Measurements from ENCODE around the gene PHACTR2.
A peak's percentile ranks its signal among the peaks of the same experiment; 100 is the strongest.
"Not testable (repeated sequence)": the region's sequence is repeated elsewhere in the genome, so short reads cannot be mapped to it uniquely, and the experiment has no call there.

Gene PHACTR2

DNA sequence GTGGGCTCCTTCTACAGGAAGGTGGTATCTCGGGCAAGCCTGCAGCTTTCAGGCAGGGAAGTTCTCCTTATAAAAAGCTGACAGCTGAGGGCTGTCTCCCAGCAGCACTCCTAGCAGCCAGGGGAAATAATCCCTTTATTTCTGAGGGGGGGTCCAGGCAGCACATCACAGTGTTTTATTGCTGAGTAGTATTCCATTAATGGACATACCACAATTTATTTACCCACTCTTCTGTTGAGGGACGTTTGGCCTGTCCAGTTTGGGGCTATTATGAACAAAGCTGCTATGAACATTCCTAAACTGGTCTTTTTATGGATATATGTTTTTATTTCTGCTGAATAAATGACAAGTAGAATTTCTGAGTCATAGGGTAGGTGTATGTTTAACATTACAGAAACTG is 20.0 kb upstream of the PHACTR2 start:
- intact Hi-C loops (cut with micrococcal nuclease): no loop called here
- H3K27ac Mint-ChIP-seq: no peak overlapping the region
- H3K4me3 Mint-ChIP-seq: no peak overlapping the region

DNA sequence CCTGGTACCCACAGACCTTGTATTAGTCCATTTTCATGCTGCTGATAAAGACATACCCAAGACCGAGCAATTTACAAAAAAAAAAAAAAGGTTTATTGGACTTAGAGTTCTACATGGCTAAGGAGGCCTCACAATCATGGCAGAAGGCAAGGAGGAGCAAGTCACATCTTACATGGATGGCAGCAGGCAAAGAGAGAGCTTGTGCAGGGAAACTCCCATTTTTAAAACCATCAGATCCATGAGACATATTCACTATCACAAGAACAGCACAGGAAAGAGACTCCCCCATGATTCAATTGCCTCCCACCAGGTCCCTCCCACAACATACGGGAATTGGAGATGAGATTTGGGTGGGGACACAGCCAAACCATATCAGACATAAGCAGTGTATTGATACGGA is 17.6 kb upstream of the PHACTR2 start:
- H3K4me3 Mint-ChIP-seq; intact Hi-C loops (cut with micrococcal nuclease); H3K27ac Mint-ChIP-seq; H3K4me1 Mint-ChIP-seq (ENCODE audit: low read depth); H3K27me3 Mint-ChIP-seq: not testable (repeated sequence)
- H3K36me3 Mint-ChIP-seq (ENCODE audit: low read depth): peaks cover 24% of the 10 kb centered on the region
- peaks cover 35% of the 10 kb centered on the region for H3K9me3 Mint-ChIP-seq

More for the DNA sequence above, 20.0 kb upstream of the PHACTR2 start:
- Mint-ChIP-seq H3K4me1 (ENCODE audit: low read depth) (peaks cover 9% of the 10 kb centered on the region), H3K36me3 (ENCODE audit: low read depth) (peaks cover 14% of the 10 kb centered on the region), H3K9me3 (peaks cover 27% of the 10 kb centered on the region), H3K27me3 (no peaks in the 10 kb centered on the region)

DNA sequence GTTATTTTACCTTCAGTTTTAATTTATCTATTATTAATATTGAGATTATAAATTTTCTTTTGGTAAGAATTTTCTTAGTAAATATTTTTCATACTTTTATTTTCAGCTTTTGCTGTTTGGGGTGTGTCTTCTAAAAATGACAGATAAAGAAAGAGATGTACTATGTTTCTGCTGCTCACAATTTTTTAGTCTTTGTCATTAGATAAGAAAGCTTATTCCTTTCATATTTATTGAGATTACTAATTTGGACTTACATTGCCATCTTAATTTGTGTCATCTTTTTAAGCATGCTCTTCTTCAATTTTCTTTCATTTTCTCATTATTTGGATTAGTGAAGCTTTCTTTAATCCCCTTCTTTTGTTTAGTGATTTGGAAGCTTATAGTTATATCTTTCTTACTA is 13.6 kb upstream of the PHACTR2 start:
- Mint-ChIP-seq H3K27ac (no peak overlapping the region), H3K27me3 (no peaks in the 10 kb centered on the region), H3K4me1 (ENCODE audit: low read depth) (no peaks in the 10 kb centered on the region), H3K4me3 (no peak overlapping the region), H3K36me3 (ENCODE audit: low read depth) (peaks cover 40% of the 10 kb centered on the region), H3K9me3 (peaks cover 61% of the 10 kb centered on the region)
- intact Hi-C loops (cut with micrococcal nuclease): no loop called here

DNA sequence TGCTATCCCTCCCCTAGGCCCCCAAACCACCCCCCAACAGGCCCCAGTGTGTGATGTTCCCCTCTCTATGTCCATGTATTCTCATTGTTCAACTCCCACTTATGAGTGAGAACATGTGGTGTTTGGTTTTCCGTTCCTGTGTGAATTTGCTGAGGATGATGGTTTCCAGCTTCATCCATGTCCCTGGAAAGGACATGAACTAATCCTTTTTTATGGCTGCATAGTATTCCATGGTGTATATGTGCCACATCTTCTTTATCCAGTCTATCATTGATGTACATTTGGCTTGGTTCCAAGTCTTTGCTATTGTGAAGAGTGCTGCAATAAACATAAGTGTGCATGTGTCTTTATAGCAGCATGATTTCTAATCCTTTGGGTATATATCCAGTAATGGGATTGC is 11.8 kb upstream of the PHACTR2 start:
- not testable (repeated sequence) for H3K27me3 Mint-ChIP-seq

DNA sequence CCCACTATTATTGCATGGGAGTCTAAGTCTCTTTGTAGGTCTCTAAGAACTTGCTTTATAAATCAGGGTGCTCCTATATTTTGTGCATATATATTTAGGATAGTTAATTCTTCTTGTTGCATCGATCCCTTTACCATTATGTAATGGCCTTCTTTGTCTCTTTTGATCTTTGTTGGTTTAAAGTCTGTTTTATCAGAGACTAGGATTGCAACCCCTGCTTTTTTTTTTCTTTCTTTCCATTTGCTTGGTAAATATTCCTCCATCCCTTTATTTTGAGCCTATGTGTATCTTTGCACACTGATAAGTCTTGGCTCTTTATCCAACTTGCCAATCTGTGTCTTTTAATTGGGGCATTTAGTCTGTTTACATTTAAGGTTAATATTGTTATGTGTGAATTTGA is 8.3 kb upstream of the PHACTR2 start:
- Mint-ChIP-seq H3K4me1 (ENCODE audit: low read depth) (peaks cover 13% of the 10 kb centered on the region), H3K9me3 (peaks cover 39% of the 10 kb centered on the region), H3K36me3 (ENCODE audit: low read depth) (peaks cover 25% of the 10 kb centered on the region)
- H3K4me3 Mint-ChIP-seq; H3K27me3 Mint-ChIP-seq; H3K27ac Mint-ChIP-seq; intact Hi-C loops (cut with micrococcal nuclease): not testable (repeated sequence)

More for the DNA sequence above, 11.8 kb upstream of the PHACTR2 start:
- H3K27ac Mint-ChIP-seq; H3K4me3 Mint-ChIP-seq; H3K4me1 Mint-ChIP-seq (ENCODE audit: low read depth); intact Hi-C loops (cut with micrococcal nuclease): not testable (repeated sequence)
- H3K9me3 Mint-ChIP-seq: peaks cover 48% of the 10 kb centered on the region
- H3K36me3 Mint-ChIP-seq (ENCODE audit: low read depth): peaks cover 28% of the 10 kb centered on the region

DNA sequence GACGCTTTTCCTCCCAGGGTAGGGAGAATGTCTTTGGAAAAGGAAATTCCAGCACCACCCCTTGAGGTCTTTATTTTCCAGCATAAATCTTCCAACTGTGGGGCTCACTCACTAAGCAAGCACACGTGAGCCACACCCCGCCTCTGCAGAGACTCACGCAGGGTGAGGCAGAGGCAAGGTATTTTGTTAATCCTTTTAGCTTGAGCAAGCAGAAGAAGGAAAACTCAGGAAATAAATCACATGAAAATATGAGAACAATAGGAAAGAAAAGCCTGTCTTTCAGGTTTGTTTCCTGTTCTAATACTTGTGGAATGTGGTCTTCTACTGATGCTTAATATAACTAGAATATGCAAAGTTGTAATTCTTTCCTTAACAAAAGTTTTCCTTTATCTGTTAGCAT is 4.1 kb upstream of the PHACTR2 start:
- H3K27ac Mint-ChIP-seq: no peak overlapping the region
- H3K9me3 Mint-ChIP-seq: peaks cover 6% of the 10 kb centered on the region
- intact Hi-C loops (cut with micrococcal nuclease): no loop called here
- H3K36me3 Mint-ChIP-seq (ENCODE audit: low read depth): peaks cover 9% of the 10 kb centered on the region
- no peaks in the 10 kb centered on the region for H3K27me3 Mint-ChIP-seq
- peaks cover 16% of the 10 kb centered on the region for H3K4me1 Mint-ChIP-seq (ENCODE audit: low read depth)
- no peak overlapping the region for H3K4me3 Mint-ChIP-seq

DNA sequence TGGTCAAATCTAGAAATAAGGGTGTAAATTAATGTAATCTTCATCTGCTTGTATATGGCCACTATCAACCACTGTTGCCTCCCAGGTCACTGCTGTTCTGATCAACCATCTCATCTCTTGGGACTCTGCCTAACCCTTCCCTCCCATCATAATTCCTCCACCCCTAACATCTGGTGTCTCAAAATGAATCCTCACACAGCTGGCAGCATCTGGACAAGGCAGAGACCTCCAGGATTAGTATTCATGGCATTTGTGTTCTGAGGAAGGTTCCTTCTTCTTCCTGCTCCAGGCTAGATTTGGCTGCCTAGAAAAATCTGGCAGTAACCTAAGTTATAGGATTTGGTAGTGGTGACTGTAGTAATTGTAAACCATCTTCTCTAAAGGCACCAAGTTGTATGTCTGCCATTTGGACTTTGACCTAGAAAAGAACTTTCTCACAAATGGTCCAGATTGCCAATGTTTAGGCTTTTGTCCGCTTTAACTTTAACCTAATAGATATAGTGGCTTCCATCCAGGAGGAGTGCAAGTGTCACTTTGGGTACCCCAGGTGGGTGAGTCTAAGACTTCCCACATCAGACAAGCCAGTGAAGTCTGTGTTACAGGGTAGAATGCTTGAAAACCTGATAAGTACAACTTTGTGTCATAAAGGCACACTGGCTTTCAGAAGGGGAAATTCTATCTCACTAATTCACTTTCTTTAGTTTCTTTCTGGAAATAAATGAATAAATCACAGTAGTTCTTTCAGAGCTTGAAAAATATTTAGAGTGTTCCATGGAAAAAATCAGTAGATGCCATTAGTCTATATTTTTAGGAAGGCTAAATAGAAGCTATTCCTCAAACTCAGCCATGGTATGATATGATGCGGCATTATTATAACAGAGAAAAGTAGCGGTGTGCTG is 3.0 kb upstream of the PHACTR2 start:
- Mint-ChIP-seq H3K27ac (peak overlapping the region; percentile 62), H3K9me3 (no peaks in the 10 kb centered on the region), H3K27me3 (no peaks in the 10 kb centered on the region), H3K4me1 (ENCODE audit: low read depth) (peaks cover 25% of the 10 kb centered on the region), H3K4me3 (no peak overlapping the region), H3K36me3 (ENCODE audit: low read depth) (peaks cover 5% of the 10 kb centered on the region)
- intact Hi-C loops (cut with micrococcal nuclease): loop anchor here (5.0 kb wide), 1 partner anchor 168 kb away; the partner anchor contains the start of gene LTV1

DNA sequence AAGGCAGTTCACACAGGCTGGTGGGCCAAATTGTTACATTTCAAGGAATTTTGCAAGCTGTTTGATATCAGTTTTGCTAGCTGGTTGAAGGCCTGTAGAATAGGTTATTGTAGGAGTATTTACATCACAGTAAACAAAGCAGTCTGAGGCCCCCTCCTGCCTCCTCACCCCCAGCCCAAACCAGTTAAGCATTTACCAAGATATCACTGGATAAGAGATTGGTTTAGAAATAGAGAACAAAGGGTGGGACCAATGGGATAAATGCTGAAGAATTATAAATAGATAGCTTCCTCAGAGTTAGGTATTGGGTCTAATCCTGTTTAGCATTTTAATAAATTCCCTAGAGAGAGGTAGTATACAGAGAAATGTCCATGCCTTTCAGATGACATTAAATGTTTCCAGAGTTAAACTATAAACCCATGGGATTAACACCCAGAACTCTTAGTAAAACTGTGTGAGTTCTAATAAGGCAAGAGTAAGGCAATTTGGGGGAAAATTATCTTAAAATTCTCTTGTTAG is 2.3 kb upstream of the PHACTR2 start:
- peaks cover 5% of the 10 kb centered on the region for H3K36me3 Mint-ChIP-seq (ENCODE audit: low read depth)
- intact Hi-C loops (cut with micrococcal nuclease): loop anchor here (5.0 kb wide), 1 partner anchor 167 kb away; the partner anchor contains the start of gene LTV1
- H3K4me3 Mint-ChIP-seq: no peak overlapping the region
- H3K9me3 Mint-ChIP-seq: no peaks in the 10 kb centered on the region
- H3K27me3 Mint-ChIP-seq: no peaks in the 10 kb centered on the region
- H3K4me1 Mint-ChIP-seq (ENCODE audit: low read depth): peaks cover 21% of the 10 kb centered on the region
- H3K27ac Mint-ChIP-seq: no peak overlapping the region

DNA sequence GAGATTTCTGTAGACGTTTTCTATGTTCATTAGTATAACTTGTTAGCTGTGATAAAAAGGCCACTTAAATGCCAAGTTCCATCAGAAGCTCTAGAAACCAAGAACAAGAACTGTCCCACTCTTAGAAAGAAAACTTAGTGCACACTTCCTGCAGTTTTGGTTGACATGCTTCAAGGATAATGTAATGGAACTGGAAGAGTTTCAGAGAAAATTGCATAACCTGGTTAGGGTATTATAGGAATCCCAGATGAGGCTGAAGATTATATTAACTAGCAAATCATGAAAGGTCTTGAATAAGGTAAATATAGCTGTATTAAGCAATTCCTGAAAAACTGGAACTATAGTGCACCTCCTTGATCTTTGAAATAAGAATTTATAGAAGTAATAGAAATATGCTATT is 1.8 kb upstream of the PHACTR2 start:
- peaks cover 19% of the 10 kb centered on the region for H3K4me1 Mint-ChIP-seq (ENCODE audit: low read depth)
- no peaks in the 10 kb centered on the region for H3K27me3 Mint-ChIP-seq
- intact Hi-C loops (cut with micrococcal nuclease): loop anchor here (5.0 kb wide), 1 partner anchor 166 kb away; the partner anchor contains the start of gene LTV1
- H3K27ac Mint-ChIP-seq: no peak overlapping the region
- no peak overlapping the region for H3K4me3 Mint-ChIP-seq
- H3K9me3 Mint-ChIP-seq: no peaks in the 10 kb centered on the region
- peaks cover 5% of the 10 kb centered on the region for H3K36me3 Mint-ChIP-seq (ENCODE audit: low read depth)

DNA sequence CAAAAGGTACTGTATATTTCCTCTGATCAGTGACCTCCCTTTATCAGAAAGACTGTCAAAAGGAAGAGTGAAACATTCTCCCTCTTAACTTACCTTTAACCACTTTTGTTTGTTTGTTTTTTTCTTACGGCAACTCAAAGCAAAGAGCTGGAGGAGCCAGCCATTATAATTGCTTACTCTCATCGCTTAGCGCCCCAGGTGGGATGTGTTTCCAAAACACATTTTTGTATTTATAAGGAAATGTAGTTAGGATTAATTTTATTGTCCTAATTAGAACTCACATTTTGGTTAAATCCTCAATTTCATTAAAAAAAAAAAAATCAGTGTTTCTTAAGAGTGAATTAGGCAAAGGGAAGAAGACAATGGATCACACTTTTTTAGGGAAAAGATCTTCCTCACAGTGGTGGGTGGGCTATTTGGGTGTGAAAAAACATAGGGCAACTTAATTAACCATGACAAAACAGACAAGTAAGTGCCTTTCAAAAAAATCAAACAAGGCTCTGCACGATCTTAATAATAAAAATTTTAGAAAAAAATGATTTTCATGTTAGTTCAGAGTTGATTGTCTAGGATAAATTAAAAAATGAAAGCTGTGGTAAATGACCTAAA is 1.2 kb upstream of the PHACTR2 start:
- H3K4me3 Mint-ChIP-seq: no peak overlapping the region
- H3K36me3 Mint-ChIP-seq (ENCODE audit: low read depth): no peaks in the 10 kb centered on the region
- no peaks in the 10 kb centered on the region for H3K27me3 Mint-ChIP-seq
- intact Hi-C loops (cut with micrococcal nuclease): loop anchor here (5.0 kb wide), 1 partner anchor 166 kb away; the partner anchor contains the start of gene LTV1
- no peak overlapping the region for H3K27ac Mint-ChIP-seq
- peaks cover 15% of the 10 kb centered on the region for H3K4me1 Mint-ChIP-seq (ENCODE audit: low read depth)
- H3K9me3 Mint-ChIP-seq: no peaks in the 10 kb centered on the region

DNA sequence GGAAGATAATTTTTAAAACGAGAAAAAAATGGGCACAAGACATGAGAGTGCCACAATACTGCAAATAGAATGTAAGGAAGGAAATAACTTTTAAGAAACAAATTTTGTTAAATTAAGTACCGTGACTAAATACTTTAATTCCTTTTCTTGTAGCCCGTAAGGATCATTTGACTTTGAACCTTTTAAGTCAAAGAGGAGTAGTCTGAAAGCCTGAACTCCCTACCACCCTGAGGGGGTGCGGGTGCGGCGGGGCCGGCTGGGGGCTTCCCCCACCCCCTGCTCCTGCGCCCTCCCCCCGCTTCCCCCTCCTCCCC is 231 bp upstream of the PHACTR2 start:
- Mint-ChIP-seq H3K27ac (peak overlapping the region; percentile 70), H3K9me3 (no peaks in the 10 kb centered on the region), H3K4me1 (ENCODE audit: low read depth) (peaks cover 15% of the 10 kb centered on the region), H3K27me3 (no peaks in the 10 kb centered on the region), H3K4me3 (peak overlapping the region; percentile 79), H3K36me3 (ENCODE audit: low read depth) (no peaks in the 10 kb centered on the region)
- intact Hi-C loops (cut with micrococcal nuclease): loop anchor here (5.0 kb wide), 1 partner anchor 165 kb away; the partner anchor contains the start of gene LTV1

DNA sequence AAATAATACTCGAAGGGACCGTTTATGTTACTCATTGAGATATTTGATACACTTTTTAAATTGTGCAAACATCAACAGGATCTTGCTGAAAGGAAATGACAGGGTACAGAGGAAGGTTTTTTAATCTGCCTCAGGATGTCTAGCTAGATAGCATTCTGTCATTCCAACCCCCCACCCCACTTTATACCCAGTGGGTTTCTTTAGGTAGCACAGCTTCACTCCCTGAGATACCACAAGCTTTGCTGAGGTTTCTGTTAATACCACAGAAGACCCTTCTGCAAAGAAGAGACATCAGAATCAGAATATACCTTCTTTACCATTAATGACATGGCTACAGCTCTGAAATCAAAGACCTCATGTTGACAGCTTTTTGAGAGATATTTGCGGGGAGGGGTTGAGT is 1.3 kb downstream of the PHACTR2 start:
- peak overlapping the region; percentile 70 for H3K27ac Mint-ChIP-seq
- peaks cover 2% of the 10 kb centered on the region for H3K9me3 Mint-ChIP-seq
- H3K4me3 Mint-ChIP-seq: peak overlapping the region; percentile 79
- no peaks in the 10 kb centered on the region for H3K27me3 Mint-ChIP-seq
- intact Hi-C loops (cut with micrococcal nuclease): loop anchor here (5.0 kb wide), 1 partner anchor 163 kb away; the partner anchor contains the start of gene LTV1
- H3K36me3 Mint-ChIP-seq (ENCODE audit: low read depth): no peaks in the 10 kb centered on the region
- peaks cover 17% of the 10 kb centered on the region for H3K4me1 Mint-ChIP-seq (ENCODE audit: low read depth)

DNA sequence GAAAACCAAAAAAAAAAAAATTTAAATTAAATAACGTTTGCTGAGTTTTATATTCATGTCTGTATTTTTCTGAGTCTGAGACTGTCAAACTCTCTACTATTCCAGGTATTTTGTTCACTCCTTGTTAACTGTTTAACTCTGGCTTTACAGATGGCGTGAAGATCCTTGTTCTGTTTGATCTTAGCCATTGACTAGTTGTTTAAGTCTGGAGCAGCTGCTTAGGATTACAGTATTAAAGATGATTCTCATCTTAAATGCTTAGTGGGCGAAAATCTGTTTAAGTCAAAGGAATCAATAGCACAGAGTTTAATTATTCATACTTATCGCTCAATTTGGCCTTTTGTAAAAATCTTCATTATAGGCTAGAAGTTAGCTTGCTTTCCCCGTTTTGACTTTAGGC is 2.4 kb downstream of the PHACTR2 start:
- H3K27me3 Mint-ChIP-seq: no peaks in the 10 kb centered on the region
- intact Hi-C loops (cut with micrococcal nuclease): no loop called here
- peaks cover 18% of the 10 kb centered on the region for H3K4me1 Mint-ChIP-seq (ENCODE audit: low read depth)

DNA sequence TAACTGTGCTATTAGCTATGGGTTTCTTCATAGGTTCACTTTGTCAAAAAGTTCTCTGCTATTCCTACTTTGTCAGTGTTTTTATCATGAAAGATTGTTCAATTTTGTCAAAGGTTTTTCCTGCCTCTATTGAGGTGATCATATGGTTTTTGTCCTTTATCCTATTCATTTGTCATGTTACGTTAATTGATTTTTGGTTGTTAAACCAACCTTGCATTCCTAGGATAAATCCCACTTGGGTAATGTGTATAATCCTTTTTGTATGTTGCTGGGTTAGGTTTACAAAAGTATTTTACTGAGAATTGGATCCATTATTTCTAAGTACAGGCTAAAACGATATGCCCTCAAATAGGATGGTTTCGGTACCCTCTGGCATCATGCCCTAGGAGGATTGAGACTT is 5.0 kb downstream of the PHACTR2 start:
- Mint-ChIP-seq H3K9me3 (peaks cover 8% of the 10 kb centered on the region), H3K4me3 (no peak overlapping the region), H3K4me1 (ENCODE audit: low read depth) (peaks cover 21% of the 10 kb centered on the region), H3K27ac (no peak overlapping the region), H3K36me3 (ENCODE audit: low read depth) (peaks cover 3% of the 10 kb centered on the region), H3K27me3 (no peaks in the 10 kb centered on the region)
- intact Hi-C loops (cut with micrococcal nuclease): no loop called here

More for the DNA sequence above, 2.4 kb downstream of the PHACTR2 start:
- Mint-ChIP-seq H3K36me3 (ENCODE audit: low read depth) (no peaks in the 10 kb centered on the region), H3K9me3 (peaks cover 8% of the 10 kb centered on the region), H3K27ac (no peak overlapping the region), H3K4me3 (no peak overlapping the region)
